Measurements from ENCODE around the gene CUL5. TPM values are rescaled to one million over a fixed set of nuclear protein-coding genes. Genes with fewer than 3 reads are reported as not detected.

Gene CUL5
- total RNA-seq, 2 experiments from 2014 or later = 18.8 to 39.7 TPM

- no peak overlapping the region for H3K4me3 ChIP-seq (ENCODE audit: low read depth, low read length, poor library complexity, severe bottlenecking)
- intact Hi-C loops (cut with micrococcal nuclease; ENCODE audit: unreplicated experiment) = no loop called here
- POLR2A ChIA-PET = interaction anchor here (0.6 to 0.9 kb wide), 2 partner anchors 10 to 20 kb away, joined by 3 read pairs; no protein-coding TSS in a partner anchor
- H3K9me2 ChIP-seq (ENCODE audit: insufficient read depth, low read length) = no peaks in the 10 kb centered on the region
- H3K27ac ChIP-seq (ENCODE audit: low read depth, low read length, poor library complexity, severe bottlenecking) = no peak overlapping the region
- no peak for DNase-seq (ENCODE audit: low spot score)
- no peak overlapping the region for H2AFZ ChIP-seq (ENCODE audit: low read length)
- no peaks in the 10 kb centered on the region for H4K20me1 ChIP-seq (ENCODE audit: insufficient read depth, low read length)
- H3K9me3 ChIP-seq (ENCODE audit: low read length) = no peaks in the 10 kb centered on the region
- no peaks in the 10 kb centered on the region for H3K4me1 ChIP-seq (ENCODE audit: insufficient read depth, low read length, poor library complexity, severe bottlenecking)
- peaks cover 48% of the 10 kb centered on the region for H3K36me3 ChIP-seq (ENCODE audit: insufficient read depth, low read length)
- TF ChIP-seq EZH2phosphoT487 (IDR thresholded peaks at IDR 0.05; ENCODE audit: borderline replicate concordance, low read depth, low read length) (no peak), CTCF (conservative IDR thresholded peaks at IDR 0.05; ENCODE audit: low read length) (no peak)
- H3K4me2 ChIP-seq (ENCODE audit: low read length) = no peak overlapping the region
- CTCF ChIA-PET (ENCODE audit: unreplicated experiment) = no interaction called here
- BruUV-seq (replicated peaks) = no TSS peak
- H3K79me2 ChIP-seq (ENCODE audit: insufficient read depth, low read depth, low read length) = no peaks in the 10 kb centered on the region
Observed at GRCh38 chr11:108069947-108070346, 61.2 kb downstream of the CUL5 start.

GRCh38 chr11:108084811-108085210 is 76.1 kb downstream of the CUL5 start:
- H2AFZ ChIP-seq (ENCODE audit: low read length) = no peak overlapping the region
- H3K4me2 ChIP-seq (ENCODE audit: low read length) = no peak overlapping the region
- no peak overlapping the region for H3K27ac ChIP-seq (ENCODE audit: low read depth, low read length, poor library complexity, severe bottlenecking)
- no peaks in the 10 kb centered on the region for H3K9me3 ChIP-seq (ENCODE audit: low read length)
- no peaks in the 10 kb centered on the region for H4K20me1 ChIP-seq (ENCODE audit: insufficient read depth, low read length)
- H3K4me1 ChIP-seq (ENCODE audit: insufficient read depth, low read length, poor library complexity, severe bottlenecking) = no peaks in the 10 kb centered on the region
- no TSS peak for BruUV-seq (replicated peaks)
- TF ChIP-seq EZH2phosphoT487 (IDR thresholded peaks at IDR 0.05; ENCODE audit: borderline replicate concordance, low read depth, low read length) = no peak
- no peak for TF ChIP-seq CTCF (conservative IDR thresholded peaks at IDR 0.05; ENCODE audit: low read length)
- no peak overlapping the region for H3K4me3 ChIP-seq (ENCODE audit: low read depth, low read length, poor library complexity, severe bottlenecking)
- DNase-seq (ENCODE audit: low spot score) = no peak
- no peaks in the 10 kb centered on the region for H3K79me2 ChIP-seq (ENCODE audit: insufficient read depth, low read depth, low read length)
- POLR2A ChIA-PET = interaction anchor here (0.5 to 1.6 kb wide), 2 partner anchors 11 to 595 kb away, joined by 4 to 5 read pairs; no protein-coding TSS in a partner anchor
- CTCF ChIA-PET (ENCODE audit: unreplicated experiment) = no interaction called here
- intact Hi-C loops (cut with micrococcal nuclease; ENCODE audit: unreplicated experiment) = loop anchor here (5.0 kb wide), 1 partner anchor 73 kb away; no protein-coding TSS in a partner anchor
- H3K36me3 ChIP-seq (ENCODE audit: insufficient read depth, low read length) = peaks cover 58% of the 10 kb centered on the region
- H3K9me2 ChIP-seq (ENCODE audit: insufficient read depth, low read length) = no peaks in the 10 kb centered on the region

- Histone ChIP-seq H2AFZ (ENCODE audit: low read length) (no peak overlapping the region), H3K9me2 (ENCODE audit: insufficient read depth, low read length) (no peaks in the 10 kb centered on the region), H3K27ac (ENCODE audit: low read depth, low read length, poor library complexity, severe bottlenecking) (no peak overlapping the region), H3K79me2 (ENCODE audit: insufficient read depth, low read depth, low read length) (no peaks in the 10 kb centered on the region), H3K4me3 (ENCODE audit: low read depth, low read length, poor library complexity, severe bottlenecking) (no peak overlapping the region), H4K20me1 (ENCODE audit: insufficient read depth, low read length) (no peaks in the 10 kb centered on the region), H3K4me2 (ENCODE audit: low read length) (no peak overlapping the region), H3K9me3 (ENCODE audit: low read length) (no peaks in the 10 kb centered on the region), H3K36me3 (ENCODE audit: insufficient read depth, low read length) (peaks cover 50% of the 10 kb centered on the region), H3K4me1 (ENCODE audit: insufficient read depth, low read length, poor library complexity, severe bottlenecking) (no peaks in the 10 kb centered on the region)
- ChIA-PET POLR2A (interaction anchor here (0.6 to 2.0 kb wide), 3 partner anchors 10 to 472 kb away, joined by 3 to 5 read pairs (median 4); no protein-coding TSS in a partner anchor), CTCF (ENCODE audit: unreplicated experiment) (no interaction called here)
- TF ChIP-seq EZH2phosphoT487 (IDR thresholded peaks at IDR 0.05; ENCODE audit: borderline replicate concordance, low read depth, low read length) = no peak
- no peak for TF ChIP-seq CTCF (conservative IDR thresholded peaks at IDR 0.05; ENCODE audit: low read length)
- BruUV-seq (replicated peaks) = TSS peak; percentile 38
- no peak for DNase-seq (ENCODE audit: low spot score)
- intact Hi-C loops (cut with micrococcal nuclease; ENCODE audit: unreplicated experiment) = loop anchor here (5.0 kb wide), 1 partner anchor 73 kb away; no protein-coding TSS in a partner anchor
Observed at GRCh38 chr11:108085672-108086071, 77.0 kb downstream of the CUL5 start.
